ENCODE measurements around the gene NPC1.
"Not testable (repeated sequence)": the region's sequence is repeated elsewhere in the genome, so short reads cannot be mapped to it uniquely, and the experiment has no call there.

The NPC1 gene

GRCh38 chr18:23578067-23578701 lies 8.1 kb downstream of the NPC1 start:
- in situ Hi-C loops (cut with HindIII; ENCODE audit: low sequenced_read_pairs), result no loop called here

- in situ Hi-C loops (cut with HindIII; ENCODE audit: low sequenced_read_pairs), result not testable (repeated sequence)
Observed at GRCh38 chr18:23577521-23577920, 8.8 kb downstream of the NPC1 start.

GRCh38 chr18:23575309-23575651 lies 11.0 kb downstream of the NPC1 start:
- in situ Hi-C loops (cut with HindIII; ENCODE audit: low sequenced_read_pairs), result no loop called here

- in situ Hi-C loops (cut with HindIII; ENCODE audit: low sequenced_read_pairs), result loop anchor here (5.0 kb wide), 1 partner anchor 102 kb away; no protein-coding TSS in a partner anchor
Observed at GRCh38 chr18:23574611-23575308, 11.5 kb downstream of the NPC1 start.

GRCh38 chr18:23573626-23574431 lies 12.5 kb downstream of the NPC1 start:
- in situ Hi-C loops (cut with HindIII; ENCODE audit: low sequenced_read_pairs), result loop anchor here (5.0 kb wide), 1 partner anchor 102 kb away; no protein-coding TSS in a partner anchor

GRCh38 chr18:23573020-23573419 lies 13.3 kb downstream of the NPC1 start:
- in situ Hi-C loops (cut with HindIII; ENCODE audit: low sequenced_read_pairs), result loop anchor here (5.0 kb wide), 1 partner anchor 101 kb away; no protein-coding TSS in a partner anchor

- in situ Hi-C loops (cut with HindIII; ENCODE audit: low sequenced_read_pairs), result loop anchor here (5.0 kb wide), 1 partner anchor 100 kb away; no protein-coding TSS in a partner anchor
Observed at GRCh38 chr18:23572570-23572969, 13.7 kb downstream of the NPC1 start.

GRCh38 chr18:23572012-23572411 lies 14.3 kb downstream of the NPC1 start:
- in situ Hi-C loops (cut with HindIII; ENCODE audit: low sequenced_read_pairs), result loop anchor here (5.0 kb wide), 1 partner anchor 100 kb away; no protein-coding TSS in a partner anchor

- in situ Hi-C loops (cut with HindIII; ENCODE audit: low sequenced_read_pairs), result loop anchor here (5.0 kb wide), 1 partner anchor 99 kb away; no protein-coding TSS in a partner anchor
Observed at GRCh38 chr18:23570912-23571504, 15.3 kb downstream of the NPC1 start.

- in situ Hi-C loops (cut with HindIII; ENCODE audit: low sequenced_read_pairs), result loop anchor here (5.0 kb wide), 1 partner anchor 97 kb away; no protein-coding TSS in a partner anchor
Observed at GRCh38 chr18:23569299-23570063, 16.8 kb downstream of the NPC1 start.

GRCh38 chr18:23568281-23569138 lies 17.8 kb downstream of the NPC1 start:
- in situ Hi-C loops (cut with HindIII; ENCODE audit: low sequenced_read_pairs), result no loop called here

- in situ Hi-C loops (cut with HindIII; ENCODE audit: low sequenced_read_pairs), result no loop called here
Observed at GRCh38 chr18:23567671-23568070, 18.6 kb downstream of the NPC1 start.

- in situ Hi-C loops (cut with HindIII; ENCODE audit: low sequenced_read_pairs), result no loop called here
Observed at GRCh38 chr18:23565916-23566547, 20.3 kb downstream of the NPC1 start.

- in situ Hi-C loops (cut with HindIII; ENCODE audit: low sequenced_read_pairs), result no loop called here
Observed at GRCh38 chr18:23563377-23564043, 22.8 kb downstream of the NPC1 start.

- in situ Hi-C loops (cut with HindIII; ENCODE audit: low sequenced_read_pairs), result no loop called here
Observed at GRCh38 chr18:23560186-23560585, 26.1 kb downstream of the NPC1 start.

- in situ Hi-C loops (cut with HindIII; ENCODE audit: low sequenced_read_pairs), result not testable (repeated sequence)
Observed at GRCh38 chr18:23557511-23557910, 28.8 kb downstream of the NPC1 start.

- in situ Hi-C loops (cut with HindIII; ENCODE audit: low sequenced_read_pairs), result no loop called here
Observed at GRCh38 chr18:23556145-23556780, 30.0 kb downstream of the NPC1 start.

GRCh38 chr18:23553887-23554286 lies 32.4 kb downstream of the NPC1 start:
- in situ Hi-C loops (cut with HindIII; ENCODE audit: low sequenced_read_pairs), result no loop called here
